ENCODE results near the gene PABPC1L.

PABPC1L gene

DNA sequence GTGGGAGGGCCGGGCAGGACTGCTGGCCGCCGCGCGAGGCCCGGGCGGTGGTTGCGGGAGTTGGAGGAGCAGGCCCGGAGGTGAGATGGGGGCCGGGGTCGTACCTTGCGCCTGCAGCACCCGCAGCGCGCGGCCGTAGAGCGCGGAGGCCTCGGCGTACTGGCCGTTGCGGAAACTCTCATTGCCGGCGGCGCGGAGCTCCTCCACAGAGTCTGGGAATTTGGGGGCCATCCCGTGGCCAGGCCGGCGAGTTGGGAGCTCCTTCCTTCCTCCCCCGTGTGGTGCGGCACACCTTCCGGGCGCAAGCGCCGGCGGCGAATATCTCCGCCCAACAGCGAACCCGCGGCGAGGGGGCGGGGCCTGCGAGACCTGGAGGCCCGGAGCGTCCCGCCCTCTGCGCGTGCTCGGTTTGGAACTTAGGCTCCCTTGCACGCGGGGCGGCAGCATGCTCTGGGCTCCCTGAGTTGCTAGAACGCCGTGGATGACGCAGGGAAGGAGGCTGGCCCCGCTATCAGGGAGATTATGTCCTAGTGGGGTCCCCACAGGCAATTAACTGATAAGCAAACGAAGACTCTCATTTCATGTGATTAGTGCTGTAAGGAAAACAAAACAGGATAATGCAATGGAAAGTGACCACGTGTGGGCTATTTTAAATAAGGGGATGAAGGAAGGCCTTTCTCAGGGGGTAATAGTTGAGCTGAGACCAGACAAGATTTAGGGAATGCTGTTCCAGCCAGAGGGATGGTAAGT lies 50.4 kb downstream of the PABPC1L start, which contains the start of gene TOMM34:
Gene TOMM34, minus strand, starts transcription at position 295 of the 750 bp plus-strand sequence. Its CDS starts 64 bp downstream, at position 231.
- Mint-ChIP-seq H3K36me3 (peaks cover 22% of the 10 kb centered on the region), H3K9me3 (peaks cover 1% of the 10 kb centered on the region), H3K4me3 (peak within 1 kb of the TSS; percentile 87), H3K27ac (peak within 1 kb of the TSS; percentile 90), H3K27me3 (no peaks in the 10 kb centered on the region), H3K4me1 (peaks cover 69% of the 10 kb centered on the region)
- CTCF ChIA-PET, result interaction anchor here (1.0 to 1.7 kb wide), 6 partner anchors 11 to 152 kb away, joined by 3 to 4 read pairs (median 3); no protein-coding TSS in a partner anchor
- DNase-seq, result peak; percentile 95

DNA sequence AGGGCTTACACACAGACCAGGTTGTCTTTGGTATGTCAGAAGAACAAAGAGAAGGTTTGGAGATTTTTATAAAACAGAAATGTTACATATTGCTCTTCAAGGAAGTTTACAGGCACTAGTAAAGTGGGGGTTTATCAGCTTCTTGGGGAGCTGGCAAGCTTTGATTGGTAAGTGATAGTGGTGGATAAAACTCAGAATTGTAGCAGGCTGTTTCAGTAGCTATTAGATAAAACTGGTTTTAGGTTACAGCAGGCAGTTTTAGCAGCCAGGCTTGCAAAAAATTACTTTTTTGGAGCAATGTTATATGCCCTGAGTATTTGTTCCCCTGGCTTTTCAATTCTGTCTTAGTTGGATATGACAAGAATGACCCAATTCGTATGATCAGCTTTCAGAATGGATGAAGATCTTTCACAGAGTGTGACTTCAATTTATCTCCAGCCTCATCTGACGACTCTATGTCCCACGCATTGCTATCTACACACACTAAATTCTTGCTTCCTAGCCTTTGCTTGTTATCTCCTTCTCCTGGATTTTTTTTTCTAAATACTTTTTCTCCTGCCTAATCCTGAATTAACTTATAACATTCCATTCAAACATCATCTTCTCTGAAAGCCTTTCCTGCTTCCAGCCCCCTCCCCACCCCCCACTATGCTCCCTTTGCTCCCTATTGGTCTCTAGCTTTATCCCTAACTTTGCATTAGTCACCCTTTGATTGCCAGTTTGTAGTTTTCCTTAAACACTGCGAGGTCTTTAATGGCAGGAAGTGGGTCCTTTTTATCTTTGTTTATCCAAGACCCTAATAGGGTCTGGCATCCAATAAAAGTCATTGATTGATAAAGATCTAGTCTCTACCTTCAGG lies 51.4 kb downstream of the PABPC1L start:
- Mint-ChIP-seq H3K27me3 (no peaks in the 10 kb centered on the region), H3K4me1 (peaks cover 77% of the 10 kb centered on the region), H3K36me3 (peaks cover 16% of the 10 kb centered on the region), H3K9me3 (peaks cover 1% of the 10 kb centered on the region), H3K27ac (no peak overlapping the region), H3K4me3 (no peak overlapping the region)
- DNase-seq, result no peak
- CTCF ChIA-PET, result interaction anchor here (0.8 to 1.2 kb wide), 2 partner anchors 16 to 17 kb away, joined by 3 read pairs; no protein-coding TSS in a partner anchor

DNA sequence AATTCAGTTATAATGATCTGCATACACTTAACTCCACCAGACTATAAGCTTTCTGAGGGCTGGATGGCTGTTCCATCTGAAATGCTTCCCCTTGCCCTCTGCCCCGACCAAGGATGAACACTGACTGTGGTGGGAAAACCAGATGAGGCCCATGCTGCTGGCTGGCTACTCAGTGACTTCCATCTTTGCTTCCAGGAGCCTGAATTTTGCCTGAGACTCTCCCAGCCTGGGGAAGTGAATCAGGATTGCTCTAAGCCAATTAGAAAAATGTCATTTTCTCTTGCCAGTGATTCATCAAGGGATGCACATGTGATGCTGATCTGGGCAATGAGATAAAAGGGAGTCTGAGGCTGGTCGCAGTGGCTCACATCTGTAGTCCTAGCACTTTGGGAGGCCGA lies 52.0 kb downstream of the PABPC1L start:
- Mint-ChIP-seq H3K36me3 (peaks cover 18% of the 10 kb centered on the region), H3K4me1 (peaks cover 76% of the 10 kb centered on the region), H3K4me3 (no peak overlapping the region), H3K9me3 (peaks cover 1% of the 10 kb centered on the region), H3K27me3 (no peaks in the 10 kb centered on the region), H3K27ac (no peak overlapping the region)
- DNase-seq, result no peak
- CTCF ChIA-PET, result interaction anchor here (0.8 kb wide), 1 partner anchor 16 kb away, joined by 3 read pairs; no protein-coding TSS in a partner anchor

DNA sequence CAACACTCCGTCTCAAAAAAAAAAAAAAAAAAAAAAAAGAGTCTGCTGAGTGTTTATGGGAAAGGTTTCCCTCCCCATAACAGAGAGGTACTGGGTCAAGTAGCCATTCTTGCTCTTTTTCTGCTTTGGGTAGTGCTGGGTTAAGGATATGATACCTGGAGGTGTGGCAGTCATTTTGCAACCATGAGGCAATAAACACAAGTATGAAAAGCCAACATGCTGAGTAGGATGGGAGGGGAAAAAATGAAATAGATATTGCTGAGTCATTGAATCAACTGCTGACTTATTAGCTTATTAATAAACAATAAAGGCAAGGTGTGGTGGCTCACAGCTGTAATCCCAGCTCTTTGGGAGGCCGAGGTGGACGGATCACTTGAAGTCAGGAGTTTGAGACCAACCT lies 52.6 kb downstream of the PABPC1L start:
- no peaks in the 10 kb centered on the region for H3K27me3 Mint-ChIP-seq
- H3K27ac Mint-ChIP-seq, result peak overlapping the region; percentile 43
- peaks cover 22% of the 10 kb centered on the region for H3K36me3 Mint-ChIP-seq
- peaks cover 1% of the 10 kb centered on the region for H3K9me3 Mint-ChIP-seq
- H3K4me3 Mint-ChIP-seq, result no peak overlapping the region
- H3K4me1 Mint-ChIP-seq, result peaks cover 76% of the 10 kb centered on the region
- CTCF ChIA-PET, result interaction anchor here (1.1 to 1.2 kb wide), 2 partner anchors 19 to 52 kb away, joined by 3 read pairs; no protein-coding TSS in a partner anchor
- no peak for DNase-seq

DNA sequence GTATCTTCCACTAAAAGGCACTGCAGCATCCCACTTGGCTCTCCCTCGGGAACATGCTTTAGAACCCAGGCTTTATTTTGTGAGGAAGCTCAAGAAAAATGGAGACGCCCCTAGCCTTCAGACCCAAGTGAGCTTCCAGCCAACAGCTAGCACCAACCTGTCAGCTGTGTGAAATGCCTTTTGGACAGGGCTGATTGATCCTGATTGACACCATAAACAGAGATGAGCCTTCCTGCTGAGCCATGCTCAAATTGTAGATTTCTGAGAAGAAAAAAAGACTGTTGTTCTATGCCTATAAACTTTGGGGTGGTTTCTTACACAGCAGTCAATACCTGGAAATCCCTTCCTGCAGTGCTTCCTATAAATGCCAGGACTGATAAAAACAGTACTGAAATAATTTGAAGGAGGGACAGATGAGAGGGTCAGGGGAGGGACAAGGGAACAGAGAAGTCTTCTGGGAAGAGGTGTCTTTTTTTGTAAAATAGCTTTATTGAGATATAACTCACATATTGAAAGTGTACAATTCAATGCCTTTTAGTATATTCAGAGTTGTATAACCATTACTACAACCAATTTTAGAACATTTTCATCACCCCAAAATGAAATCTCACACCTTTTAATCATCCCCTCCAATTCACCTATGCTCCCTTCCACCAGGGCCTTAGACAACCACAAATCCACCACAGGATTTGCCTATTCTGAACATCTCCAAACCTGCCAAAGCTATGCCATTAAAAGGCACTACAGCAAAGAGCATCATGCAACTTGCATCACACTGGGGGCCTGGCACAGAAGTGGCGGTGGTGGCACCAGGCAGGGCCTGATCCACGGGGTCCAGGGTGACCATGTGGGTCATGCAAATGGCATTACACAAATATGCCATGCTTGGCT lies 53.7 kb downstream of the PABPC1L start:
- Mint-ChIP-seq H3K27ac (peak overlapping the region; percentile 79), H3K9me3 (peaks cover 1% of the 10 kb centered on the region), H3K36me3 (peaks cover 26% of the 10 kb centered on the region), H3K4me3 (no peak overlapping the region), H3K4me1 (peaks cover 68% of the 10 kb centered on the region), H3K27me3 (no peaks in the 10 kb centered on the region)
- CTCF ChIA-PET, result interaction anchor here (1.1 to 1.2 kb wide), 2 partner anchors 18 to 53 kb away, joined by 3 read pairs; no protein-coding TSS in a partner anchor
- no peak for DNase-seq

DNA sequence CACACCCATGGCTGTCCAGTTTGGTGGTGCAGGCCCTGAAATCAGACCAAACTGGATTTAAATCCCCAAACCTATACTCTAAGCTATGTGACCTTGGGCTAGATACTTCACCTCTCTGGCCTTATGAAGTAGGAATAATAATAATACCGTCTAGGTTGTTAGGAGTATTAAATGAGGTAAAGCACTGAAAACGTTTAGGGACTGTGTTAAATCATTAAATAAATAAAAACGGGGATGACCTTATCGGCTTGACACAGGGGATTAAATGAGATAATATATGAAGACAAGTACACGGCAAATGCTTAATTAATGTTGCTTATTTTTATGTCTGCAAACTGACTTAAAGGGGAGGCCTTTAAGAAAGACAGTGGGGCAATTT lies 55.8 kb downstream of the PABPC1L start:
- DNase-seq, result no peak
- CTCF ChIA-PET, result interaction anchor here (1.2 to 2.3 kb wide), 6 partner anchors 13 to 130 kb away, joined by 4 to 7 read pairs (median 6); no protein-coding TSS in a partner anchor
- no peaks in the 10 kb centered on the region for H3K27me3 Mint-ChIP-seq
- peak overlapping the region; percentile 91 for H3K4me3 Mint-ChIP-seq
- H3K27ac Mint-ChIP-seq, result peak overlapping the region; percentile 91
- H3K4me1 Mint-ChIP-seq, result peaks cover 69% of the 10 kb centered on the region
- H3K9me3 Mint-ChIP-seq, result peaks cover 1% of the 10 kb centered on the region
- H3K36me3 Mint-ChIP-seq, result peaks cover 33% of the 10 kb centered on the region

DNA sequence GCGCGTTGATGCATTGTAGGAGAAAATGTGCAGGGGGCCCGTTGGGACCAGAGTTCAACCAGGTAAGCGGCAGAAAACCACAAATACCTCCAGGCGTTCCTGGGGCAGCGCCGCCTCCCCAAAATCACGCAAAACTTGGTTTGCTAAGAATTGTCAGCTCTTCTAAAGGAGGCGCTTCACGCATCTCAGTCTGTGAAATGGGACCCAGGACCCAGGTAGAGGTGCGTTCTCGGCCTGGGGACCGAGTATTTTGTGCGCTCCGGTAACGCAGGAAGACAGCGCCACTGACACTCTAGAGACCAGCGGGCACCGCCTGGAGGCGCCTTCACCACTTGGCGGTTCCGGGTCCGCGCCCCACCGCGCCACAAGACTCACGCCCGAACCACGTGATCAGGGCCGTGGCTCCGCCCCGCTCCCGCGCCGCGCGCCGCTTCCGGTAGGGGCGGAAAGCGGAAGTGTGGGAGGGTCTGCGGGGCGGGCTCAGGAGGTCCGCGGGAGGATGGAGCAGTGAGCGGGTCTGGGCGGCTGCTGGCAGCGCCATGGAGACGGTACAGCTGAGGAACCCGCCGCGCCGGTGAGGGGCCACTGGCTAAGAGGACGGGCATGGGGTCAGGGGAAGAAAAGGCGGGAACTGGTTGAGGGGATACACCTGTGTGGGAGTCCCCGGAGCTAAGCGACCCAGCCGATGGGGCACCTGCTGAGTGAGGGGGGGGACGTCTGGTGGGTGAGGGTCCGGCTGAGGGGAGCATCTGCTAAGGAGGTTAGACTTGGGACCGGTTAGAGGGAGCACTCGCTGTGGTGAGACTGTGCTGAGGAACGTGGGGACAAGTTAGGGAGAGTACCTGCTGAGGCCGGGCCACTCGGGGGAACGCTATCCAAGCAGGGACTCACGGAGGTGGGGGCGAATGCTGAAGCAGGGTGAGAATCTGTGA lies 56.4 kb downstream of the PABPC1L start, which contains the start of gene STK4:
Gene STK4, plus strand, starts transcription at position 483 of the 932 bp plus-strand sequence. Its CDS starts 57 bp downstream, at position 540.
- Mint-ChIP-seq H3K9me3 (peaks cover 1% of the 10 kb centered on the region), H3K4me3 (peak within 1 kb of the TSS; percentile 91), H3K27ac (peak within 1 kb of the TSS; percentile 91), H3K27me3 (no peaks in the 10 kb centered on the region), H3K4me1 (peaks cover 69% of the 10 kb centered on the region), H3K36me3 (peaks cover 35% of the 10 kb centered on the region)
- peak; percentile 95 for DNase-seq
- CTCF ChIA-PET, result interaction anchor here (0.9 to 2.3 kb wide), 6 partner anchors 12 to 130 kb away, joined by 3 to 7 read pairs (median 6); no protein-coding TSS in a partner anchor

DNA sequence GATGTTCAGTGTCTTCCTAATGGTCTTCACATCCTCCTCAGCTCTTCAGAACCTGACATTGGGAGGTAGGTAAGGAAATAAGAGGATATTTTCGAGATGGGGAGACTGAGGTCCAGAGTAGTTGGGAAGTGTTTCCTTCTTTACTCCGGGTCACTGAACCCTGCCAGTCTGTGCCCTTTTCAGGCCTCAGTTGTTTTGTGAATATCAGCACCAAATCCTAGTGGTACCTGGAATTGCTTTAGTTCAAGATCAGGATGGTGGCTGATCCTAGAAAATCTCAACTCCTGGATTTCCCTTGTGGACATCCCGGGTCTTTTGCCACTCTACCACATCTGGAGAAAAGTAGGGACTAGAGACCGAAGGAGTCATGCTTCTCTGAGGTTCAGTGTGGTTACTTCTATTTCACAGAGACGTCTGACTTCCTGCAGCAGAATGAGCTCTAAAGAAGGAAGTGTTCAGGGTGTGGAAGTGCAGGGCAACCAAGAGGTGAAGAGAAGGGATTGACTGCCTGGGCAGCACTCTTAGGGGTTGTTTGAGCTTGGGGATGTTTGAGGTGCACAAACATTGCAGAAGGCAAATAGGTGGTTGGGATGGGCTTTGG lies 57.4 kb downstream of the PABPC1L start:
- Mint-ChIP-seq H3K4me3 (peak overlapping the region; percentile 91), H3K27me3 (no peaks in the 10 kb centered on the region), H3K4me1 (peaks cover 69% of the 10 kb centered on the region), H3K27ac (peak overlapping the region; percentile 91), H3K9me3 (peaks cover 1% of the 10 kb centered on the region), H3K36me3 (peaks cover 35% of the 10 kb centered on the region)
- CTCF ChIA-PET, result interaction anchor here (0.9 to 1.5 kb wide), 2 partner anchors 11 to 20 kb away, joined by 4 to 8 read pairs; no protein-coding TSS in a partner anchor
- peak; percentile 54 for DNase-seq

DNA sequence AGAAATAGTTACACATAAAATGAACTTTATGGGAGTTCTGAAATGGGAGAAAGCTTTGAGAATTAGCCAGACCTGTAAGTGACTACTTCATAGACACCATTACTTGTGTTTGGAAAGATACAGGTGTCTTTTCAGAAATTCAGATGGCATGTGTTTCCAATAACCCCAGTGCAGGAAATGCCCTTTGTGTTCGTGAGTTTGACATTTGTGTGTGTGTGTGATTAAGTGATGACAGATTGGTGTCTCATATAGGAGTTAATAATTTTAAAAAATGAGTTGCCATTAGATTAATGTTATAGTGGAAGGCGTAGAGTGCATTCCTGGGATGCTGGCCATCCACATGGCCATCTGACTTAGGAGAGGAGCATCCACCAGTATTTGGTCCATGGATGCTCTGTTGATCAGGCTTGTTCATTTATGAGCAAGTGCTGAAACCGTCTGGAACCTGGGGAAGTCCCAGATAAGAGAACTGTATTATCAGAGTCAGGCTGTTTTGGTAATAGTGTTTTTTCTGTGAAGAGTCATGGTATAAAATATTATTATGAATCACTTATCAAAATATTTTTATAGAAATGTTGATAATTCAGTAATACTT lies 59.5 kb downstream of the PABPC1L start:
- Mint-ChIP-seq H3K36me3 (peaks cover 51% of the 10 kb centered on the region), H3K27ac (peak overlapping the region; percentile 91), H3K27me3 (no peaks in the 10 kb centered on the region), H3K4me1 (peaks cover 66% of the 10 kb centered on the region), H3K9me3 (no peaks in the 10 kb centered on the region), H3K4me3 (peak overlapping the region; percentile 91)
- CTCF ChIA-PET, result no interaction called here
- no peak for DNase-seq

DNA sequence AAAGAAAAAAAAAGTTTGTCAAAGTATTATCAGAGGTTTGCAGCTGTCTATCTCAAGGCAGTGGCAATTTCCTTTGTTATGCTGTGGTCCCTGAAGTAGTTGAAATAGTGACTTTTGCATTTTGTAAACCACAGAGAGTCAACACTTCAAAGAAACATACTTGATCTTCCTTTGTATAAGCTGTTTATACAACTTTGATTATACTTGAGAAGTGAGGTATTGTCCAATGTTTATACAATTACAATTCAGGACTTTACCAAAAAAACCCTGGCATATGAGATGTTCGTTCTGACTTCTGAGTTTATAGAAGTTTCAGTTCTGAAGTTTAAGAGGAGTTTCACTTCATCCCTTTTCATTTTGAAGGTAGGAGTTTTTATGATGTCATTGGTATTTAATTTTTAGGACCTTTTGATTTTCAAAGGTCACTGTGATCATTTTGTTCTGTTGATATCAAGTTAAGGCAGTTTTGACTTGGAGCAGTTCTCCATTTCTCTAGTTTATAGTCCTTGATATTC lies 60.4 kb downstream of the PABPC1L start:
- peak overlapping the region; percentile 94 for H3K27ac Mint-ChIP-seq
- no peak for DNase-seq
- H3K36me3 Mint-ChIP-seq, result peaks cover 60% of the 10 kb centered on the region
- CTCF ChIA-PET, result interaction anchor here (0.8 to 1.5 kb wide), 3 partner anchors 12 to 324 kb away, joined by 3 to 4 read pairs (median 3); no protein-coding TSS in a partner anchor
- peak overlapping the region; percentile 69 for H3K4me3 Mint-ChIP-seq
- H3K9me3 Mint-ChIP-seq, result no peaks in the 10 kb centered on the region
- no peaks in the 10 kb centered on the region for H3K27me3 Mint-ChIP-seq
- H3K4me1 Mint-ChIP-seq, result peaks cover 69% of the 10 kb centered on the region

DNA sequence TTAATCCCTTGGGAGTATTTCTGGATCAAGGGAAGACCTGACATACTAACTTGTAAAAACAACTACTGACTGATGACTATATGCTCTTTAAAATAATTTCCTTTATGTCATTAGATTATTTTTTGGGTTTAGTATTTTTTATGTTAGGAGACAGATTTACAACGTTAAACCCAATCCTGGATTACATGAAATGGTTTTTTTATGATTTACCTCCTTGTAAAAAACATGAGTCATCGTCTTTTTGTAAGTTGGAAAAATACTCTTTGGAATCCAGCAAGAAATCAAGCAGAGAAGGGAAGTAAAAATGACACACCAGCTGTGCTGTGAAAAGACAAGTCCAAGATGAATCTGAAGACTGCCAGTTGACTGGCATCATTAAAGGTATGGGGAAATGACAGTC lies 63.2 kb downstream of the PABPC1L start:
- Mint-ChIP-seq H3K4me1 (peaks cover 88% of the 10 kb centered on the region), H3K27ac (peak overlapping the region; percentile 58), H3K36me3 (peaks cover 71% of the 10 kb centered on the region), H3K27me3 (no peaks in the 10 kb centered on the region), H3K4me3 (peak overlapping the region; percentile 48), H3K9me3 (no peaks in the 10 kb centered on the region)
- no peak for DNase-seq
- CTCF ChIA-PET, result no interaction called here

All from activated naive CD4-positive, alpha-beta T cell treated with anti-CD3 and anti-CD28 coated beads, Interleukin-2, amount 10 ng/mL, durations not matched to agents 7 days and 5 days (primary cell).